Kidney (tissue), 14 donors: ENCODE measurements around the gene HNF4A. TPM values are rescaled to one million over a fixed set of nuclear protein-coding genes. Genes with fewer than 3 reads are reported as not detected.

ENCODE experiments used
- DNase-seq, 5 donors: peaks; one replicate each; pipeline ENCODE4 v3.0.0-alpha.2; 2013 to 2020
- FAIRE-seq: peaks from 2 replicates; lab custom pipeline; 2012; peaks lifted over from hg19 to GRCh38; lab: Jason Lieb, UNC
- H3K27ac ChIP-seq, 2 donors: one replicate each; pipeline ENCODE4 v1.7.0; 2013; ENCODE audit warnings: low read depth in 2 of 2, low read length in 2 of 2, inconsistent platforms in 1 of 2
- H3K27me3 ChIP-seq: one replicate; pipeline ENCODE4 v1.7.1; 2013; ENCODE audit warnings: low read length, inconsistent platforms; ENCODE audit not compliant: control insufficient read depth, insufficient read depth
- H3K36me3 ChIP-seq, 3 donors: one replicate each; pipeline versions ENCODE4 v1.7.0 to v1.7.1; 2013; ENCODE audit warnings: low read length in 3 of 3, control low read depth in 1 of 3, inconsistent platforms in 1 of 3; ENCODE audit not compliant: insufficient read depth in 3 of 3, control insufficient read depth in 2 of 3
- H3K4me1 ChIP-seq, 3 donors: one replicate each; pipeline versions ENCODE4 v1.7.0 to v1.7.1; 2013; ENCODE audit warnings: low read length in 3 of 3, inconsistent platforms in 1 of 3, low read depth in 1 of 3; ENCODE audit not compliant: control insufficient read depth in 2 of 3, insufficient read depth in 2 of 3
- H3K4me3 ChIP-seq, 3 donors: one replicate each; pipeline versions ENCODE4 v1.7.0 to v1.8.1; 2013; ENCODE audit warnings: low read length in 3 of 3, control low read depth in 1 of 3, inconsistent platforms in 1 of 3
- H3K9ac ChIP-seq, 3 donors: one replicate each; pipeline versions ENCODE4 v1.7.0 to v1.7.1; 2013; ENCODE audit warnings: low read length in 3 of 3, control low read depth in 1 of 3, inconsistent platforms in 1 of 3
- H3K9me3 ChIP-seq, 3 donors: one replicate each; pipeline versions ENCODE4 v1.7.0 to v1.7.1; 2013; ENCODE audit warnings: low read length in 3 of 3, control low read depth in 1 of 3, inconsistent platforms in 1 of 3; ENCODE audit not compliant: control insufficient read depth in 2 of 3, insufficient read depth in 1 of 3
- CTCF ChIP-seq: IDR thresholded peaks from 3 replicates; pipeline ENCODE4 v1.5.1; 2012; ENCODE audit warnings: mild to moderate bottlenecking, moderate library complexity, borderline replicate concordance; ENCODE audit not compliant: insufficient read depth; ENCODE audit errors: extremely low read depth
- intact Hi-C: fragments of 100-400 bp; cut with DNase I; formaldehyde crosslinking; loops from one replicate; pipeline ENCODE4 v1.11.1; 2022
- polyA plus RNA-seq: library from polyadenylated mRNA; stranded (reverse); fragments of 350-450 nt; fragmentation: Illumina TruSeq; extraction: RNeasy Lipid Tissue Mini Kit (QIAGEN cat#74804); gene quantifications from one replicate; pipeline ENCODE4 v1.2.3, GENCODE V29; 2014; ENCODE audit warnings: low read depth, low replicate concordance; ENCODE audit not compliant: insufficient read depth
- total RNA-seq: library from RNA; stranded (reverse); fragmentation: NEBNext Ultra II Directional; extraction: Animal tissue kit (Norgen Biotek cat#: 25700); gene quantifications from one replicate; pipeline ENCODE4 v1.2.1, GENCODE V29; 2021
- donor health status: control.
- donor health status: control.
- donor health status: control.
- donor health status: control.
- donor health status: control.
- donor health status: DM: yes; HTN: yes; CAD: no.
- donor health status: Normal renal cell carcinoma (clear cell type).

Gene HNF4A
- total and polyA plus RNA-seq, 2 donors from 2014 or later: 26.0 to 42.1 TPM

- Histone ChIP-seq H3K27ac (peak overlapping the region in 1 of 2 donors; percentile 22), H3K4me1 (peaks cover 0 to 18% (median 9%) of the 10 kb centered on the region in 3 donors), H3K36me3 (peaks cover 0 to 18% (median 4%) of the 10 kb centered on the region in 3 donors), H3K4me3 (no peak overlapping the region), H3K9ac (no peak overlapping the region), H3K27me3 (no peaks in the 10 kb centered on the region), H3K9me3 (no peaks in the 10 kb centered on the region)
- FAIRE-seq: no peak
- no peak for TF ChIP-seq CTCF
- intact Hi-C loops: no loop called here
- no peak for DNase-seq
Measured at GRCh38 chr20:44414346-44414714, 58.8 kb downstream of the HNF4A start.

GRCh38 chr20:44414808-44415207 lies 59.3 kb downstream of the HNF4A start:
- Histone ChIP-seq H3K36me3 (peaks cover 0 to 22% (median 4%) of the 10 kb centered on the region in 3 donors), H3K4me1 (peaks cover 0 to 16% (median 9%) of the 10 kb centered on the region in 3 donors), H3K9ac (no peak overlapping the region), H3K27ac (no peak overlapping the region), H3K9me3 (no peaks in the 10 kb centered on the region), H3K4me3 (no peak overlapping the region), H3K27me3 (no peaks in the 10 kb centered on the region)
- no peak for TF ChIP-seq CTCF
- intact Hi-C loops: no loop called here
- no peak for FAIRE-seq
- DNase-seq: no peak

GRCh38 chr20:44415833-44416715 lies 60.6 kb downstream of the HNF4A start:
- H3K36me3 ChIP-seq: peaks cover 0 to 25% (median 2%) of the 10 kb centered on the region in 3 donors
- H3K4me3 ChIP-seq: no peak overlapping the region
- no peaks in the 10 kb centered on the region for H3K9me3 ChIP-seq
- H3K9ac ChIP-seq: no peak overlapping the region
- peak overlapping the region; percentile 13 to 19 for H3K27ac ChIP-seq
- DNase-seq: peak in 4 of 5 donors; percentile 66 to 84 (median 71)
- H3K27me3 ChIP-seq: no peaks in the 10 kb centered on the region
- peaks cover 0 to 16% (median 9%) of the 10 kb centered on the region in 3 donors for H3K4me1 ChIP-seq
- no peak for FAIRE-seq
- no peak for TF ChIP-seq CTCF
- intact Hi-C loops: no loop called here
